Small intestine (tissue), 7 donors: ENCODE measurements around the gene RGS9BP. TPM values are rescaled to one million over a fixed set of nuclear protein-coding genes. Genes with fewer than 3 reads are reported as not detected.

Experiments used
- DNase-seq, 2 donors: peaks; one replicate each; pipeline versions ENCODE4 v3.0.0 to v3.0.0-alpha.2; 2013
- FAIRE-seq: peaks from 2 replicates; lab custom pipeline; 2012; peaks lifted over from hg19 to GRCh38; lab: Jason Lieb, UNC
- H3K27ac ChIP-seq, 3 donors: one replicate each; pipeline ENCODE4 v1.5.1; 2013; ENCODE audit warnings: low read length in 2 of 3, mild to moderate bottlenecking in 2 of 3, control low read depth in 1 of 3, inconsistent platforms in 1 of 3, low read depth in 1 of 3, moderate library complexity in 1 of 3
- H3K27me3 ChIP-seq, 3 donors: one replicate each; pipeline ENCODE4 v1.6.1; 2013; ENCODE audit warnings: low read length in 3 of 3, inconsistent platforms in 1 of 3; ENCODE audit not compliant: control insufficient read depth in 3 of 3, insufficient read depth in 3 of 3
- H3K36me3 ChIP-seq, 3 donors: one replicate each; pipeline ENCODE4 v1.6.1; 2013; ENCODE audit warnings: low read length in 3 of 3, inconsistent platforms in 1 of 3, low read depth in 1 of 3, mild to moderate bottlenecking in 1 of 3, moderate library complexity in 1 of 3; ENCODE audit not compliant: control insufficient read depth in 3 of 3, insufficient read depth in 2 of 3
- H3K4me1 ChIP-seq, 3 donors: one replicate each; pipeline ENCODE4 v1.6.1; 2013; ENCODE audit warnings: low read length in 2 of 3, inconsistent platforms in 1 of 3, low read depth in 1 of 3, mild to moderate bottlenecking in 1 of 3, moderate library complexity in 1 of 3; ENCODE audit not compliant: control insufficient read depth in 3 of 3, insufficient read depth in 2 of 3
- H3K4me3 ChIP-seq, 3 donors: one replicate each; pipeline ENCODE4 v1.5.1; 2013; ENCODE audit warnings: low read length in 3 of 3, control low read depth in 1 of 3, inconsistent platforms in 1 of 3, low read depth in 1 of 3, mild to moderate bottlenecking in 1 of 3, moderate library complexity in 1 of 3
- H3K9me3 ChIP-seq, 2 donors: one replicate each; pipeline ENCODE4 v1.6.1; 2013; ENCODE audit warnings: low read depth in 1 of 2, low read length in 1 of 2; ENCODE audit not compliant: control insufficient read depth in 2 of 2, insufficient read depth in 1 of 2
- WGBS, 3 donors: extraction: QIAGEN DNeasy Blood & Tissue Kit; methylation state at CpG; one replicate each; pipeline ENCODE4 v1.1.7; 2013; 5-methylcytosine and 5-hydroxymethylcytosine counted together
- polyA plus RNA-seq, 4 donors: library from polyadenylated mRNA; stranded (reverse) in 3 of 4; unstranded in 1 of 4; fragments of 200-250 nt in 3 of 4; fragments of 120-200 nt in 1 of 4; gene quantifications; one replicate each; pipeline versions ENCODE4 v1.2.1 to v1.2.3, GENCODE V29; 2013
- donor health status: healthy with polysubstance abuse.
- donor health status: control.
- donor health status: control.
- donor health status: Bipolar disorder and iron deficiency.
- donor health status: healthy.

Gene RGS9BP
- polyA plus RNA-seq, 4 donors, result 0.04 to 0.10 TPM; not detected in 2

GRCh38 chr19:32672841-32673240 lies 2.8 kb upstream of the RGS9BP start:
- no peak overlapping the region for H3K4me3 ChIP-seq
- H3K4me1 ChIP-seq, result peaks cover 2 to 33% (median 7%) of the 10 kb centered on the region in 3 donors
- no peaks in the 10 kb centered on the region for H3K9me3 ChIP-seq
- no peak overlapping the region for H3K27ac ChIP-seq
- 61 to 82% (median 72%) methylated on average over 3 of the region's 3 CpGs for WGBS, 3 donors
- no peak for DNase-seq
- H3K27me3 ChIP-seq, result peaks cover 0 to 24% (median 10%) of the 10 kb centered on the region in 3 donors
- H3K36me3 ChIP-seq, result peaks cover 0 to 14% (median 0%) of the 10 kb centered on the region in 3 donors
- no peak for FAIRE-seq

DNA sequence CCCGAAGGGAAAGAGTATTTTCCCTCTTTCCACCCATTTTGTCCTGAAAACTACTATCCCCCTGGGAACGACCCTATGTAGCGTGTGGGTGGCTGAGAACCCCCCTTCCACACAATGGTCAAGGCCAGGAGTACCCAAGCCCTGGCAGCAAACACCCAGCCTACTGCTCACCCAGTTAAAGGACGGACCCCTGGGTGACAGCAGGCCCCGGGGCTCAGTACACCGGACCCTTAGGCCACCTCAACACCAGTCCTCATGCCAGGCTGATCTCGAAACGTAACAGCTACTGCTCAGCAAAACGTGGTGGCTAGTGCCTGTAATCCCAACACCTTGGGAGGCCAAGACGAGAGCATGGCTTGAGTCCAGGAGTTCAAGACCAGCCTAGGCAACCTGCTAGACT lies 2.1 kb upstream of the RGS9BP start:
- 85 to 87% (median 85%) methylated on average over 10 of the region's 10 CpGs for WGBS, 3 donors
- Histone ChIP-seq H3K4me1 (peaks cover 2 to 33% (median 7%) of the 10 kb centered on the region in 3 donors), H3K27me3 (peaks cover 0 to 32% (median 10%) of the 10 kb centered on the region in 3 donors), H3K4me3 (peak overlapping the region in 1 of 3 donors; percentile 73), H3K27ac (no peak overlapping the region), H3K36me3 (peaks cover 0 to 14% (median 0%) of the 10 kb centered on the region in 3 donors), H3K9me3 (no peaks in the 10 kb centered on the region)
- FAIRE-seq, result no peak
- no peak for DNase-seq

GRCh38 chr19:32674153-32674930 lies 1.3 kb upstream of the RGS9BP start:
- 0 to 2% (median 1%) methylated on average over 36 to 67 of the region's 67 CpGs for WGBS, 3 donors
- DNase-seq, result no peak

GRCh38 chr19:32674931-32675719 lies 523 bp upstream of the RGS9BP start, which contains the start of gene ANKRD27:
TSS of gene ANKRD27 (minus strand) at chr19:32675180. CDS start at chr19:32659015, 16,165 bp downstream.
- H3K9me3 ChIP-seq, result no peaks in the 10 kb centered on the region
- DNase-seq (peak; percentile 99 to 100), FAIRE-seq (no peak)
- peaks cover 0 to 35% (median 10%) of the 10 kb centered on the region in 3 donors for H3K27me3 ChIP-seq
- H3K4me1 ChIP-seq, result peaks cover 0 to 19% (median 0%) of the 10 kb centered on the region in 3 donors
- 0 to 1% (median 0%) methylated on average over 62 to 75 of the region's 75 CpGs for WGBS, 3 donors
- peaks cover 0 to 12% (median 0%) of the 10 kb centered on the region in 3 donors for H3K36me3 ChIP-seq
- H3K4me3 ChIP-seq, result peak within 1 kb of the TSS; percentile 64 to 76 (median 73)
- H3K27ac ChIP-seq, result peak within 1 kb of the TSS; percentile 66 to 88 (median 85)

More at GRCh38 chr19:32674153-32674930, 1.3 kb upstream of the RGS9BP start:
- Histone ChIP-seq H3K9me3 (no peaks in the 10 kb centered on the region), H3K4me3 (peak overlapping the region; percentile 64 to 76 (median 73)), H3K36me3 (peaks cover 0 to 12% (median 0%) of the 10 kb centered on the region in 3 donors), H3K4me1 (peaks cover 2 to 25% (median 5%) of the 10 kb centered on the region in 3 donors), H3K27ac (peak overlapping the region in 2 of 3 donors; percentile 66 to 85), H3K27me3 (peaks cover 0 to 35% (median 10%) of the 10 kb centered on the region in 3 donors)
- no peak for FAIRE-seq

- WGBS, 3 donors, result 1 to 3% (median 1%) methylated on average over 60 to 93 of the region's 93 CpGs
- no peaks in the 10 kb centered on the region for H3K9me3 ChIP-seq
- peak; percentile 38 to 75 for DNase-seq
- no peak for FAIRE-seq
- H3K27ac ChIP-seq, result no peak overlapping the region
- H3K4me1 ChIP-seq, result peaks cover 0 to 17% (median 0%) of the 10 kb centered on the region in 3 donors
- peaks cover 0 to 12% (median 0%) of the 10 kb centered on the region in 3 donors for H3K36me3 ChIP-seq
- H3K4me3 ChIP-seq, result peak overlapping the region; percentile 30 to 73 (median 52)
- peaks cover 0 to 35% (median 10%) of the 10 kb centered on the region in 3 donors for H3K27me3 ChIP-seq
These were observed 692 bp downstream of the RGS9BP start for GRCh38 chr19:32676186-32676894.

DNA sequence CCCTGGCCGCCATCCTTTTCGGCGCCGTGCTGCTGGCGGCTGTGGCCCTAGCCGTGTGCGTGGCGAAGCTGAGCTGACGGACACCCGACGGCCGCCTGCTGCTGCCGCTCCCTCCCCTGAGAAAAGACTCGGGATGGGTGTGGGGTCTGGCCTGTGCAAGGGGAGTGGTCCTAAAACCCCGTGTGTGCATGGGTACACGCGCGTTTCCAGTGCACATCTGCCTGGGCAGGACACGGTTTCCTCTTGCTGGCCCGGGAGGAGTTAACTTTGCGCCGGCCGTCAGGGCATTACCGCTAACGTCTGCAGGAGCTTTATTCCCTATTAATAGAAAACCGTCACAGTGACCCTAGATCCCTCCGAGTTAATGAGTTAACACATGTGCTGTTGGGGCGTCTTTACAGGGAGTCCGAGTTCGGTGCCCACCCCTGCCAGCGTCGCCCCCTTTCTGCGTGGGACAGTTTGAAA lies 1.3 kb downstream of the RGS9BP start:
- Histone ChIP-seq H3K4me3 (peak overlapping the region in 1 of 3 donors; percentile 30), H3K36me3 (peaks cover 0 to 12% (median 0%) of the 10 kb centered on the region in 3 donors), H3K9me3 (no peaks in the 10 kb centered on the region), H3K27me3 (peaks cover 0 to 35% (median 10%) of the 10 kb centered on the region in 3 donors), H3K27ac (no peak overlapping the region), H3K4me1 (peaks cover 0 to 17% (median 0%) of the 10 kb centered on the region in 3 donors)
- FAIRE-seq (no peak), DNase-seq (no peak)
- WGBS, 3 donors, result 9 to 19% (median 15%) methylated on average over 33 of the region's 33 CpGs

DNA sequence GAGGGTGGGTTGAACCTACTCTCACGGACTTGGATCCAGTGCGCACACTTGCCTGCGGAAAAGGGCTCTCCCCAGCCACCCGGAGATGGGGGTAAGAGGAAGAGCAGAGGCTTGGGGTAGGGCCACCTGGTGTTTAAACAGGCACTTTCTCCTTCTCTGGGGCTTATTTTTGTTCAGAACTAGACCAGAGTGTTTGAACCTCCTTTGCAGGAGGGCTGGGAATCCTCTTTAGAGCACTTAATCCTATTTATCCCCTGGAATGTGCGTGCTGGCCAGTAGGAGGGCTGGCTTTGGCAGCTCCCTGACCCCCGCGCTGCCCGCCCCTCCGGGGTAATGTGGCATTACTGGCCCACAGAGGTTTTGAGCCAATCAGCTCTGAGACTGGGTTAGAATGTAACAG lies 2.0 kb downstream of the RGS9BP start:
- peaks cover 0 to 17% (median 0%) of the 10 kb centered on the region in 3 donors for H3K4me1 ChIP-seq
- H3K9me3 ChIP-seq, result no peaks in the 10 kb centered on the region
- WGBS, 3 donors, result 53 to 73% (median 73%) methylated on average over 9 of the region's 9 CpGs
- H3K27ac ChIP-seq, result no peak overlapping the region
- peaks cover 0 to 35% (median 10%) of the 10 kb centered on the region in 3 donors for H3K27me3 ChIP-seq
- H3K4me3 ChIP-seq, result no peak overlapping the region
- FAIRE-seq (no peak), DNase-seq (no peak)
- H3K36me3 ChIP-seq, result peaks cover 0 to 8% (median 0%) of the 10 kb centered on the region in 3 donors
